GM12891 (cell line): ENCODE results near the gene FGFR2.

ENCODE experiments used
- POLR2A ChIP-seq: IDR thresholded peaks from 2 replicates; pipeline ENCODE4 v1.6.1; 2011; ENCODE audit warnings: low read depth, low read length, control low read depth
- POLR2AphosphoS5 ChIP-seq: IDR thresholded peaks from 2 replicates; pipeline ENCODE4 v1.6.1; 2011; ENCODE audit warnings: low read depth, low read length, control low read depth

DNA sequence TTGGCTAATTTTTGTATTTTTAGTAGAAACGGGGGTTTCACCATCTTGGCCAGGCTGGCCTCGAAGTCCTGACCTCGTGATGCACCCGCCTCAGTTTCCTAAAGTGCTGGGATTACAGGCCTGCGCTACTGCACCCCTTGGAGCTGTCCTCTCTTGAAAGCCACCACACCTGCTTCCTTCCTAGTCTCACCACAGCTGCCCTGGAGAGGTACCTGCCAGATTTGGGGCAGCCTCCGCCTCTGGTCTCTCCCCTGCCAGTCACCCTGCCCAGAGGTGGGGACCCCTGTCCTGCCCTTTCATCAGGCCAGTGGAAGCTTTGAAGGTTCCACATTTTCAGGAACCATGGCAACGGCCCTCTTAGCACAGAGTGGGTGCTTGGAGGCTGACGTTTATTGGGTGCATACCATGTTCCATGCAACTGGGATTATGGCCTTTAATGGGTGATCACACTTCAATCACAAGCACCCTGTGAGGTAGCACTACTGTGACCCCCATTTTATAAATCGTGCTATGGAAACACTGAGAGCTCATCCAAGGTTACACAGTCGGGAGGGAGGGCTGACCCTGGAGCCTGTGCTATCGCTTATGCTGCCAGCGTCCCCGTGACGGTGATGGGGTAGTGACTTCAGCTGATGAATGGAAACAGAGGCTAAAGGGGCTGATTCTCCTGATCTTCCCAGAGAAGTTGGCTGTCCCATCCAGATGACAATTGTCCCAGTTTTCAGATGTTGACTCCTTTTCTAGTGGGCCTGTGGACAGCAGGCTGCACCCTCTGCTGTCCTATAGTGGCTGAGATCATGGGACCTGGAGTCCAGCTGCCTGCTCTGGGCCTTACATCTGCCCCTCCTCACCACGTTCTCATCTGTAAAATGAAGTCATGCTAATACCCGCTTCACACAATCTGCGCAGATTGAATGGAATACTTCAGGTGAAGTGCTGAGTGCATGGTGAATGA lies 11.5 kb upstream of the FGFR2 start:
- no peak for TF ChIP-seq POLR2A
- no peak for TF ChIP-seq POLR2AphosphoS5
